Epidermal melanocyte (primary cell): ENCODE data around the gene LMAN2.

Source experiments
- DNase-seq: peaks from one replicate; pipeline ENCODE4 v3.0.0; 2011; ENCODE audit warnings: low spot score; ENCODE audit not compliant: insufficient read length

LMAN2 gene

GRCh38 chr5:177351392-177352329 lies at the start of gene LMAN2:
Gene LMAN2 (minus strand): TSS chr5:177351668. CDS start chr5:177351647, 21 bp downstream.
- peak; percentile 96 for DNase-seq

GRCh38 chr5:177399997-177400868 lies 48.8 kb upstream of the LMAN2 start, which contains the start of gene PFN3:
Gene PFN3 (minus strand): TSS chr5:177400661. CDS start chr5:177400576, 85 bp downstream.
- DNase-seq: peak; percentile 6

GRCh38 chr5:177397875-177398390 lies 46.5 kb upstream of the LMAN2 start:
- DNase-seq: no peak

GRCh38 chr5:177396807-177397206 lies 45.3 kb upstream of the LMAN2 start:
- DNase-seq: no peak

GRCh38 chr5:177396078-177396477 lies 44.6 kb upstream of the LMAN2 start:
- no peak for DNase-seq

- DNase-seq: no peak
Measured at GRCh38 chr5:177393990-177394389, 42.5 kb upstream of the LMAN2 start.

GRCh38 chr5:177393206-177393765 lies 41.8 kb upstream of the LMAN2 start:
- no peak for DNase-seq

GRCh38 chr5:177392765-177393164 lies 41.3 kb upstream of the LMAN2 start:
- no peak for DNase-seq

- peak; percentile 98 for DNase-seq
Measured at GRCh38 chr5:177390363-177391300, 39.2 kb upstream of the LMAN2 start.

GRCh38 chr5:177389241-177390169 lies 38.0 kb upstream of the LMAN2 start:
- DNase-seq: peak; percentile 89

GRCh38 chr5:177388521-177389052 lies 37.1 kb upstream of the LMAN2 start:
- no peak for DNase-seq

GRCh38 chr5:177387405-177387804 lies 35.9 kb upstream of the LMAN2 start:
- DNase-seq: no peak

- no peak for DNase-seq
Measured at GRCh38 chr5:177386542-177386941, 35.1 kb upstream of the LMAN2 start.

- no peak for DNase-seq
Measured at GRCh38 chr5:177385720-177386119, 34.3 kb upstream of the LMAN2 start.

- no peak for DNase-seq
Measured at GRCh38 chr5:177384134-177384533, 32.7 kb upstream of the LMAN2 start, which contains the start of gene SLC34A1. Gene SLC34A1 (plus strand): TSS chr5:177384434. CDS start chr5:177385742, 1,308 bp downstream.

GRCh38 chr5:177383181-177383580 lies 31.7 kb upstream of the LMAN2 start:
- DNase-seq: no peak

- no peak for DNase-seq
Measured at GRCh38 chr5:177382423-177383029, 31.1 kb upstream of the LMAN2 start.

- no peak for DNase-seq
Measured at GRCh38 chr5:177380805-177381126, 29.3 kb upstream of the LMAN2 start.
